Measurements from ENCODE around the gene HTATIP2.
A peak's percentile ranks its signal among the peaks of the same experiment; 100 is the strongest.
"Not testable (repeated sequence)": the region's sequence is repeated elsewhere in the genome, so short reads cannot be mapped to it uniquely, and the experiment has no call there.

Gene HTATIP2

GRCh38 chr11:20372081-20372626 is 8.6 kb downstream of the HTATIP2 start:
- DNase-seq (ENCODE audit: low spot score) = no peak

DNA sequence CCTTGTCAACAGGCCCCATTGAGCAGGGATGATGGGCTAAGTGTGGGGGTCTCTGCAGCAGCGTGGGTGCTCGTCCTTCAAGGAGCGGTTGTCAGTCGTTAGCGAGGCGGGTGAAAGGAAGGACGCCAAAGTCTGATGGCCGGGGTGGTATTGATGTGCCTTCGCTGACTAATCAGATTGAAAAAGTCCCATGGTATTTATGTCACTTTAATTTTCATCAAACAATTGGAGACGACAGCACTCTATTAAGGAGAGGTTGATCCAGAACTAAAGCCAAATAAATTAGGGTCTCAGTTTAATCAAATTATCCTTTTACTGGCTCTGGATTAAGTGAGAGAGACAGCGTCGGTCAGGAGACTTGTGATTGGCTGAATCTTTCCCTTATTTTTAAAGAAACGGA is 9.6 kb downstream of the HTATIP2 start:
- no peak for DNase-seq (ENCODE audit: low spot score)

DNA sequence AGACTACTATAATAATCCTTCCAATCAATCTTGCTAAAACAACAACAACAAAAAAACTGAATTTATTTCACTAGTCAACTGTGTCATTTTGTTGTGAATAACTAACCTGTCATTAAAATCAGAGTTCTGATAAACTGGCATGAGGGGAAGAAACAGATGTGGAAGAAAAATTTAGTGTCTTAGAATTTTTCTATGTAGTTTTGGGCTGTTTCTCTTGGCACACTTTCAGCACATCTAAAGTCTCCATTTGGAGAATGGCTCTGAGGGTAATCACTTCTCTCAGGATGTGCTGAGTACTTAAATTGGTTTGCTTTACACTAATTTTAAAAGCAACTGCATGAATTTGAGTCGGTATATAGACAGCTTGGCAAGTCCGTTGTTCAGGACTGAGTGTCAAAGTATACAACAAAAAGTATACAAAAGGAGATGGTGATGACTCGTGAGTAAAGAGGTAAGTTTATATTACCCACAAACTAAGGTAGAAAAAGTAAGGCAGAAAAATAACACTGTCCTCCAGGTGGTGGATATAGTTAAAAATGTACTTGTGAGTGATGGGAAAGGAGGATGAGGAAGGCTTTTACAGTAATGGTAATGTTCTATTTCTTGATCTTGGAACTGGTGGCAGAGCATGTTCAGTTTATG is 10.2 kb downstream of the HTATIP2 start:
- no peak for DNase-seq (ENCODE audit: low spot score)

- DNase-seq (ENCODE audit: low spot score) = no peak
Observed at GRCh38 chr11:20374741-20375300, 11.3 kb downstream of the HTATIP2 start.

DNA sequence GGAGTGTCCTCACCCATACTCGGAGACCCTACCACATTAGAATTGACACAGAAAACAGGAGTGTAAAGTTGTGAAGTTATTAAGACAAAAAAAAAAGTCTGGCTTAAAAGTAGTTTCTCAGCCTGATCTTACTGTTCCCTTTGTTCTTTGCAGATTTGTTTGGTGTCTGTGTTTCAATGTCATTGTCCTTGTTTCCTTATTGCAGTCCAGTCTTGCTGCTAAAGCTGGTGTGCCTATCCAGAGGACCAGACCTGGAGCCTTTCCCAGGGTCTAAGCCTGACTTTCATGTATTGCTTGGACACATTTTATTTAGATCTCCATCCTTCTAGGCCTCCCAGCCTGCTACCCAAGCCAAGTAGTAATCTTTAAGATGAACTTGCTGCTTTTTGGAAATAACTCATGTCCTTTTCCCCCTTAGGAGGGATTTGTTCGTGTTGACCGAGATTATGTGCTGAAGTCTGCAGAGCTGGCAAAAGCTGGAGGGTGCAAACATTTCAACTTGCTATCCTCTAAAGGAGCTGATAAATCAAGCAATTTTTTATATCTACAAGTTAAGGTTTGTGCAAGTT is 12.7 kb downstream of the HTATIP2 start:
- no peak for DNase-seq (ENCODE audit: low spot score)

- DNase-seq (ENCODE audit: low spot score) = not testable (repeated sequence)
Observed at GRCh38 chr11:20385996-20386395, 22.5 kb downstream of the HTATIP2 start.

DNA sequence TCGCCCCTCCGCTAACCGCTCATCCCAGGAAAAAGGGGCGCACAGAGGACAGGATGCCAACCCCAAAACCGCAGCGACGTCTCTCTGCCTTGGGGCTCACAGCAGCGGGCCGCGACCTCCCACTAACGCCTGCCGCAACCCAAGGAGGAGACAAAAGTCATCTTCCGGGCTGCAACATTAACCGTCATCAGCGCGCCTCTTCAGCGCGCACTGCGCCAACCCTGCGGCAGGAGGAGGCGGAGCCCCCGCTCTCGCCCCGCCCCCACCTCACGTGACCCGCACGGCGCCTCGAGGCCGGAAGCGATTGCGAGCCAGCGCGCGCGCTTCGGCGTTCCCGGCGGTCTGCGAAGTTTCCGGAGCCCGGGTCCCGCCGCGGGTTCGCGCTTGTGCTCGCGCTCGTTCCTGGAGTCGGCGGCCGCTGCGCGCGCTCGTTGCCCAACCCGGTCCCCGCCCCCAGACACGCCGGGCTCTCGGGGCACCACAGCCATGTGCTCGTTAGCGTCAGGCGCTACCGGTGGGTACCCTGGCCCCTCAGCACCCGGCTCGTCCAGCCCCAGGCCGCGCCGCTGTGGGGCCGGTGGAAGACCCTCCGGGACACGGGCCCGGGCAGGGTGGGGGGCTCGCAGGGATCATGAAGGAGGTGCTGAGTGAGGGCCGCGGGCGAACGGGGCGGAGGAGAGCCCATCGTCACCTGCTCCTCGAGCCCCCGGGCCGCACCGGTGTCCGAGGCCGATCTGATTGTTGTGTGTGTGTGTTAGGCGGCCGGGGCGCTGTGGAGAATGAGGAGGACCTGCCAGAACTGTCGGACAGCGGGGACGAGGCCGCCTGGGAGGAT is 24.0 kb downstream of the HTATIP2 start, which contains the start of gene PRMT3:
Gene PRMT3 (plus strand): TSS at position 456 of the 835 bp plus-strand sequence. CDS start 31 bp downstream, at position 487.
- peak; percentile 95 for DNase-seq (ENCODE audit: low spot score)

DNA sequence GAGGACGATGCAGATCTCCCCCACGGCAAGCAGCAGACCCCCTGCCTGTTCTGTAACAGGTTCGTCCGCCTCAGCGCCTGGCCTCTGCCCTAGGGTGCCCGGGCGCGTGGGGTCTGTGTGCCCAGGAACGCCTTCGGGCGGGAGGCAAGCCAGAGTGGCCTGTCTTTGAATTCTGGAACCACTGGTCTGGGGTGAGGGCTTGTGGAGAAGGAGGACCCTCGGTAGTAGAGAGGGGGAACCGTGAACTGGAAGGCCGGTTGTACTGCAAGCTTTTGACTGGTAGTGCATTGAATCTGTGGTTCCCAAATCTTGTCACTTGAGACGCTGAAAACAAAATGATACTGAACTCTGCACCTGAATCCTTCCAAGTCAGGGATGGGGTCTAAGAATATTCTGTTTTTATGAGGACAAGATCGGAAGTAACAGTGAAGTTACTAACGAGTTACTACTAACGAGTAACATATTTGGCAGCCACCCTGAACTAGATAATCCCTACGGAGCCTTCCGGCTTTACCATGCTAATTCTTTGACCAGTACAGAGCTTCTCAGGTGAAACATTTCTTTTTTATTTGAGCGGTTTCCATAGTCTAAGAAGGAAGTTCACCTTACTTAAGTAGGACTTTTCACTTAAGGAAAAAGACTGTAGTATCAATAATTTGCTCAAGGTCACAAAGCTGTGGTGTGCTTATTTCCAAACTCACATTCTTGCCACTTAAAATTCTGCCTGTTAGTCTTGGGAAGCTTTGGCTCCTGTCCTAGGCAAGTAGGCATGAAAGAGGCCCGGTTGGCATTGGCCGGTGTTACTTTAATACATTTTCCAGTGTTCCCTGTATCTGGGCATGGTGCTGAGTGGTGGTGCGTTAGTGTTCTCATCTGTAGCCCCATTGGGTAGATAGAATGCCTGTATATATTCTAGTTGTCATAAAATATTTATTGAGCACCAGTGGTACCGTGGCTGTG is 24.9 kb downstream of the HTATIP2 start:
- DNase-seq (ENCODE audit: low spot score) = peak; percentile 32

DNA sequence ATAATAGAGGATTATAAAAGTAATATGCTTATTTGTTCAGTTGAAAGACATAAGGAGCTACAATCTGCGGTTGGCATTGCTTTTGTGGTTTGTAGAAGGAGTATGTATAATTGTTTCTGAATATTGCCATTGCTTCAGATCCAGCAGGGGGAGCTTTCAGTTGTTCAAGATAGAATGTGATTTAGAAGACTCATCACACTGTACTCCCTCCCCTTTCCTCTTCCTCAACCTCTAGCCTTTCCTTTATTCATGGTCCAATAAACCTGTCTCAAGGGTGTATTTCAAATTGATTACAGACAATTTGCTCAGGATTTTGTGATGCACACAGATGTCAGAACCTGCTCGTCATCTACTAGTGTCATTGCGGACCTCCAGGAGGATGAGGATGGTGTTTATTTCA is 33.8 kb downstream of the HTATIP2 start:
- DNase-seq (ENCODE audit: low spot score) = peak; percentile 61

DNA sequence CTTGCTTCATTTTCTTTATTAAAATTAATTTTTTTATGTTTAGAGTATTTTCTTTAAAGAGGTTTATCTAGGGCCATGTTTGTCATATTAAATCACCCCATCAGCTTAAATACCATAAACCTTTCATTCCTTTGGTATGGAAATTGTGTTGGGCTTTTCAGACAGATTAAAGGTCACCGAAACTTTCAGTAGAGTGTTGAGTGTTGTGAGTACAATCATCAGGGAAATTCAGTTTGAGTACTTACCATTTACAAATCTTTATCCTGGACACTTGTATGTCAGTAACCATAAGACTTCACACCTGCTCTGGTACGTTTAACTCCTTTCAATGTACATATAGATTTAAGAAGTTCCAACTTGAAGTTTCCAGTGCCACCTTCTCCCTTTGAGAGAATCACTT is 36.0 kb downstream of the HTATIP2 start:
- no peak for DNase-seq (ENCODE audit: low spot score)

- no peak for DNase-seq (ENCODE audit: low spot score)
Observed at GRCh38 chr11:20403059-20403458, 39.5 kb downstream of the HTATIP2 start.

- DNase-seq (ENCODE audit: low spot score) = no peak
Observed at GRCh38 chr11:20406484-20406883, 43.0 kb downstream of the HTATIP2 start.

DNA sequence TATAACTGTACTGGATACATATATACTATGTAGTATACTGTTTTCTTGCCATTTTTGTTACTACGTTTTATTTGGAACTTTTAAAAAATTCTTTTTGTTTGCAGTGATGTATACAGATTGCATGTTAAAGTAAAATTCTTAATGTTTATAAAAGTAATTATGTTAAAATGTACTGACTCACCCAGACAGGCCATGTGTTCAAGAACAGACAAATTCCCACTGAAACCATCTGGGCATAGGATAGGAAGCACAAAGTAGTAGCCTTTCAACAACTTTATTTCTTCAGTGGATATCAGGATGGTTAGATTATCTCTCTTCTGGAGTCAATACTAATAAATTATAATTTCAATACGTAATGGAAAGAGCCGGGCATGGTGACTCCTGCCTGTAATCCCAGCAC is 43.8 kb downstream of the HTATIP2 start:
- DNase-seq (ENCODE audit: low spot score) = no peak

DNA sequence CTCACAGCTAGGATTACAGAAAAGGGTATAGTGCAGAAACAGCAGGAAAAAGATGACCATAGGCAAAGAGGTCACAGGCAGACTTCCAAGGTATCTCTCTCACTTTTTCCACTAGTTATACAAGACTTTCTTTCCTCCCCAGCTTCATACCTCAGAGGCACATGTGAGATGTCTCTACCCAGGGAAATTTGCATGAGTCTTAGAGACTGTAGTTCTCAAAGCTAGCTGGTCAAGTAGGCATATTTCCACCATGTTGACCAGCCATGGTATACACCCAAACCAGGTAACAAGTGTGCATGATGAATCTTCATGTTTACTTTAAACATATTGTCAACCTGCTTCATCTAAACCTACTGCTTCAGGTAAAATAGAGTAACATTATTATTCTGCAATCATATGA is 51.9 kb downstream of the HTATIP2 start:
- no peak for DNase-seq (ENCODE audit: low spot score)

DNA sequence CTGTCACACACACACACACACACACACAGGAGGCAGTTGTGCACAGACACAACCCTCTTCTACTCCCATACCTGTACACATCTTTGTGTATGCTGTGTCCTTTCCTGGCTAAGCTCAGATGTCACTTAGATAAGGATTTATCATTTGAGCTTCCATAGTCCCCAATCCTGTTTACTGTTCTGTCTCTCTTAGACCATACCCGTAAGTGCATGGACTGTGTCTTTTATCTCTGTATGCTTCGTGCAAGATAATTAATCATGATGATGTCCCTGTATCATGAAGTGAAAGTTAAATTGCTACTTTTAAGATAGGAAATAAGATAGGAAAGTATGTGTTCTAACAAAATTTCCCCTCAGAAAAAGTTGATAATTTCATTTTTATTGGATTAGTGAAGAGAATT is 54.3 kb downstream of the HTATIP2 start:
- no peak for DNase-seq (ENCODE audit: low spot score)

- no peak for DNase-seq (ENCODE audit: low spot score)
Observed at GRCh38 chr11:20421946-20422345, 58.4 kb downstream of the HTATIP2 start.

DNA sequence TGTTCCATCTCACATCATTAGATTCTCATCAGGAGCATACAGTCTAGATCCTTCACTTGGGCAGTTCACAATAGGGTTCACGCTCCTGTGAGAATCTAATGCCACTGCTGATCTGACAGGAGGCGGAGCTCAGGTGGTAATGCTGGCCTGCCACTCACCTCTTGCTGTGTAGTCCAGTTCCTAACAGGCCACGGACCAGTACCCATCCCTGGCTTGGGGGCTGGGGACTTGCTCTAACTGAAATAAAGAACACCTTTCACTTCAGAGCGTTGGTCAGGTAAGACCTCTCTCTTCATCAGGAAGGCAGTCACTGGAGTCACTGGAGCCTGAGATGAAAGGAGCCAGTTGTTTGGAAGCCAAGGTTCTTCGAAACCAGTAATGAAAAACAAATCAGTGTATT is 65.7 kb downstream of the HTATIP2 start:
- DNase-seq (ENCODE audit: low spot score) = no peak

Data from SW480 (cell line).